ENCODE data around the gene ERI3. TPM values are rescaled to one million over a fixed set of nuclear protein-coding genes. Genes with fewer than 3 reads are reported as not detected.
A peak's percentile ranks its signal among the peaks of the same experiment; 100 is the strongest.

ERI3 gene
- total RNA-seq, 1 donor, result 52.8 TPM

GRCh38 chr1:44281962-44282703 is 72.9 kb downstream of the ERI3 start:
- Histone ChIP-seq H3K27ac (ENCODE audit: low read depth, low read length) (no peak overlapping the region), H2AFZ (ENCODE audit: low read length) (no peak overlapping the region), H3K4me1 (ENCODE audit: insufficient read depth, low read length) (peaks cover 3% of the 10 kb centered on the region), H3K79me2 (ENCODE audit: insufficient read depth, low read length) (no peaks in the 10 kb centered on the region), H3K9me3 (ENCODE audit: low read depth, low read length) (no peaks in the 10 kb centered on the region), H3K4me3 (ENCODE audit: insufficient read depth, low read length) (no peak overlapping the region), H3K4me2 (ENCODE audit: insufficient read depth, low read length) (no peak overlapping the region), H3K27me3 (ENCODE audit: insufficient read depth, low read length) (no peaks in the 10 kb centered on the region), H3K36me3 (ENCODE audit: insufficient read depth, low read length) (peaks cover 37% of the 10 kb centered on the region), H4K20me1 (ENCODE audit: insufficient read depth, low read length) (peaks cover 36% of the 10 kb centered on the region)
- TF ChIP-seq CTCF (IDR thresholded peaks at IDR 0.05; ENCODE audit: extremely low read depth, low read depth, low read length), result no peak
- DNase-seq (ENCODE audit: insufficient read length, low spot score, missing footprints), result no peak

- no peak overlapping the region for H3K4me3 ChIP-seq (ENCODE audit: insufficient read depth, low read length)
- no peak overlapping the region for H3K4me2 ChIP-seq (ENCODE audit: insufficient read depth, low read length)
- TF ChIP-seq CTCF (IDR thresholded peaks at IDR 0.05; ENCODE audit: extremely low read depth, low read depth, low read length), result no peak
- no peaks in the 10 kb centered on the region for H3K27me3 ChIP-seq (ENCODE audit: insufficient read depth, low read length)
- peaks cover 30% of the 10 kb centered on the region for H4K20me1 ChIP-seq (ENCODE audit: insufficient read depth, low read length)
- no peaks in the 10 kb centered on the region for H3K79me2 ChIP-seq (ENCODE audit: insufficient read depth, low read length)
- no peak for DNase-seq (ENCODE audit: insufficient read length, low spot score, missing footprints)
- H3K4me1 ChIP-seq (ENCODE audit: insufficient read depth, low read length), result peaks cover 18% of the 10 kb centered on the region
- no peaks in the 10 kb centered on the region for H3K9me3 ChIP-seq (ENCODE audit: low read depth, low read length)
- peaks cover under 1% of the 10 kb centered on the region for H3K36me3 ChIP-seq (ENCODE audit: insufficient read depth, low read length)
- no peak overlapping the region for H2AFZ ChIP-seq (ENCODE audit: low read length)
- no peak overlapping the region for H3K27ac ChIP-seq (ENCODE audit: low read depth, low read length)
These were observed 78.2 kb downstream of the ERI3 start for GRCh38 chr1:44276901-44277300.

DNA sequence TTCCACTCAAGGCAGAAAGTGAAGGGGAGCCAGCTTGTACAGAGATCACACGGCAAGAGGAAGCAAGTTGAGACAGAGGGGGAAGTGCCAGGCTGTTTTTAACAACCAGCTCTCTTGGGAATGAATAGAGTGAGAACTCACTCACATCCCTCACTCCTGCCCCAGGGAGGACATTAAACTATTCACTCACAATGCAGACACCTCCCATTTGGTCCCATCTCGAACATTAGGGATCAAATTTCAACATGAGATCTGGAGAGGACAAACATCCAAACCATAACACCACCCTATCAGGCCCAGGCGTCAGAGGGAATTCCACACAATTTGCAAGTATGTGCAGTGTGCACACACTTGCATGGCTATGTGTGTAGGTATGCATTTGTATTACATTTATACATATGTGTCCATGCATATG is 79.1 kb downstream of the ERI3 start:
- DNase-seq (ENCODE audit: insufficient read length, low spot score, missing footprints), result no peak

More for the DNA sequence above, 79.1 kb downstream of the ERI3 start:
- peaks cover 18% of the 10 kb centered on the region for H3K4me1 ChIP-seq (ENCODE audit: insufficient read depth, low read length)
- H2AFZ ChIP-seq (ENCODE audit: low read length), result no peak overlapping the region
- TF ChIP-seq CTCF (IDR thresholded peaks at IDR 0.05; ENCODE audit: extremely low read depth, low read depth, low read length), result no peak
- peaks cover 29% of the 10 kb centered on the region for H4K20me1 ChIP-seq (ENCODE audit: insufficient read depth, low read length)
- peak overlapping the region; percentile 19 for H3K4me2 ChIP-seq (ENCODE audit: insufficient read depth, low read length)
- H3K79me2 ChIP-seq (ENCODE audit: insufficient read depth, low read length), result no peaks in the 10 kb centered on the region
- no peak overlapping the region for H3K4me3 ChIP-seq (ENCODE audit: insufficient read depth, low read length)
- H3K27me3 ChIP-seq (ENCODE audit: insufficient read depth, low read length), result no peaks in the 10 kb centered on the region
- no peaks in the 10 kb centered on the region for H3K9me3 ChIP-seq (ENCODE audit: low read depth, low read length)
- no peak overlapping the region for H3K27ac ChIP-seq (ENCODE audit: low read depth, low read length)
- no peaks in the 10 kb centered on the region for H3K36me3 ChIP-seq (ENCODE audit: insufficient read depth, low read length)
